Neural progenitor cell (in vitro differentiated cells): ENCODE results near the gene SF3B5. TPM values are rescaled to one million over a fixed set of nuclear protein-coding genes. Genes with fewer than 3 reads are reported as not detected.

ENCODE experiments used
- DNase-seq: peaks from one replicate; pipeline ENCODE4 v3.0.0-alpha.2; 2016; ENCODE audit warnings: low spot score
- H2AFZ ChIP-seq: fragments of 200-600 bp; sonication (generic); replicated peaks from 2 replicates; pipeline ENCODE4 v1.6.1; 2016; ENCODE audit warnings: antibody characterized with exemption
- H3F3A ChIP-seq: fragments of 200-600 bp; sonication (generic); 2 replicates; pipeline ENCODE4 v1.6.1; 2016; ENCODE audit warnings: antibody characterized with exemption, low read depth
- H3K27ac ChIP-seq: fragments of 200-600 bp; sonication (generic); 2 replicates; pipeline ENCODE4 v1.5.1; 2016; ENCODE audit warnings: mild to moderate bottlenecking
- H3K27me3 ChIP-seq: fragments of 200-600 bp; sonication (generic); 2 replicates; pipeline ENCODE4 v1.6.1; 2016; ENCODE audit warnings: mild to moderate bottlenecking, moderate library complexity
- H3K36me3 ChIP-seq: fragments of 200-600 bp; sonication (generic); 2 replicates; pipeline ENCODE4 v1.5.1; 2016
- H3K4me1 ChIP-seq: fragments of 200-600 bp; sonication (generic); 2 replicates; pipeline ENCODE4 v1.6.1; 2016; ENCODE audit warnings: mixed run types
- H3K4me2 ChIP-seq: fragments of 200-600 bp; sonication (generic); 2 replicates; pipeline ENCODE4 v1.6.1; 2016
- H3K4me3 ChIP-seq: fragments of 200-600 bp; sonication (generic); 2 replicates; pipeline ENCODE4 v1.5.1; 2016
- H3K79me2 ChIP-seq: fragments of 200-600 bp; sonication (generic); 2 replicates; pipeline ENCODE4 v1.6.1; 2016; ENCODE audit warnings: low read depth
- H3K9ac ChIP-seq: fragments of 200-600 bp; sonication (generic); 2 replicates; pipeline ENCODE4 v1.6.1; 2016
- H3K9me3 ChIP-seq: fragments of 200-600 bp; sonication (generic); 2 replicates; pipeline ENCODE4 v1.5.1; 2016; ENCODE audit warnings: low read depth
- H4K20me1 ChIP-seq: fragments of 200-600 bp; sonication (generic); 2 replicates; pipeline ENCODE4 v1.6.1; 2016; ENCODE audit warnings: low read depth
- H3K27ac Mint-ChIP-seq: 3 replicates; pipeline ENCODE4 v1.8.0; 2021; ENCODE audit warnings: mixed read lengths
- H3K27me3 Mint-ChIP-seq: 2 replicates; pipeline ENCODE4 v1.8.0; 2022; ENCODE audit warnings: low read depth, mild to moderate bottlenecking, inconsistent platforms, moderate library complexity, mixed read lengths; ENCODE audit not compliant: insufficient read depth
- H3K36me3 Mint-ChIP-seq: 3 replicates; pipeline ENCODE4 v1.8.0; 2021; ENCODE audit warnings: mixed read lengths
- H3K4me1 Mint-ChIP-seq: 3 replicates; pipeline ENCODE4 v1.8.0; 2021; ENCODE audit warnings: mixed read lengths
- H3K4me3 Mint-ChIP-seq: 3 replicates; pipeline ENCODE4 v1.8.0; 2021; ENCODE audit warnings: mild to moderate bottlenecking, moderate library complexity, mixed read lengths
- H3K9me3 Mint-ChIP-seq: 3 replicates; pipeline ENCODE4 v1.8.0; 2020; ENCODE audit warnings: mixed read lengths
- CTCF ChIP-seq: fragments of 200-600 bp; sonication (generic); IDR thresholded peaks from 2 replicates; pipeline ENCODE4 v1.5.1; 2017; ENCODE audit warnings: antibody characterized with exemption, mild to moderate bottlenecking
- EZH2 ChIP-seq: fragments of 200-600 bp; sonication (generic); IDR thresholded peaks from 2 replicates; pipeline ENCODE4 v1.6.1; 2017; ENCODE audit warnings: antibody characterized with exemption, mild to moderate bottlenecking, moderate library complexity
- EZH2phosphoT487 ChIP-seq: fragments of 200-600 bp; sonication (generic); IDR thresholded peaks from 2 replicates; pipeline ENCODE4 v1.6.1; 2017; ENCODE audit warnings: antibody characterized with exemption
- total RNA-seq: library from RNA; depleted of rRNA; stranded (reverse); fragments of >200 nt; gene quantifications from 2 replicates; pipeline ENCODE4 v1.2.3, GENCODE V29; 2015; ENCODE audit warnings: low replicate concordance

SF3B5 gene
- total RNA-seq = 99.0 and 133 TPM in 2 replicates

DNA sequence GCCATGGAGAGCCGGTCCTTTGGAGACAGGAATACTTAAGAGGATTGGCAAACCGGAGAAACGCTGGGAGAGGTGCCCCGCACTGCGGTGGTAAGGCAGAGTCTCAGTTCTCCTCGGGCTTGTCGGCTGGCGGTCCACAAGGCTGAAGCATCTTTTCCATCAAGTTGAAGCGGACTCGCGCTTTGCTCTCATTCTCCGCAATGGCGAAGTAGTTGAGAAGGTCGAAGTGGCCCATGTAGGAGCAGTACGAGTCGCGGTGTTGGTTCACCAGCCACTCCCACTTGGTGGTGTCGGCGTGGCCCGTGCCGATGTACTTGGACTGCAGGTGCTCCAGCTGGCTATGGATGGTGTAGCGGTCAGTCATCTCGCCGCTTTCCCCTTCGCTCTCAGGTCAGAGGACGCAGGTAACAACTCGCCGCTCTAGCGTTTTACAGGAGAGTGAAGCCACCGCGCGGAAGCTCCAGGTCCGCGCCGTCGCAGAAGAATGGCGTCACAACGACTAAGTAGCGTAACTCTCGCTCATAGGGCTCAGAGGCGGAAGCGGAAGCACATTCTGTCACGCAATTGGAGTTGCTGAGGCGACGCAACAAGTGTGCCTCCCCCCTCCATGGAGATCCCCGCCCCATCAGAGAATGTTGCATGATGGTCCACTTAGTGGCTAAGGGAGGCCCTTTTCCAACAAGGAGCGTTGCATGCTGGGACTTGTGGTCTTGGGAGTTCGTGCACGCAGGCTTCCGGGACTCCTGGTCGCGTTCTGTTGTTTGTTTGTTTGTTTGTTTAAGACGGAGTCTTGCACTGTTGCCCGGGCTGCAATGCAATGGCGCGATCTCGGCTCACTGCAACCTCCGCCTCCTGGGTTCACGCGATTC lies at the start of gene SF3B5:
SF3B5 (minus strand) TSS at position 440 of the 869 bp plus-strand sequence; CDS start at position 364, 76 bp downstream.
- Histone ChIP-seq H4K20me1 (peaks cover 10% of the 10 kb centered on the region), H3K27me3 (peaks cover 5% of the 10 kb centered on the region), H3K4me3 (peak within 1 kb of the TSS; percentile 76), H3K27ac (peak within 1 kb of the TSS; percentile 43), H3F3A (no peaks in the 10 kb centered on the region), H3K4me2 (peak within 1 kb of the TSS; percentile 80), H3K9me3 (no peaks in the 10 kb centered on the region), H3K79me2 (peaks cover 30% of the 10 kb centered on the region), H2AFZ (peak within 1 kb of the TSS; percentile 74), H3K9ac (peak within 1 kb of the TSS; percentile 82), H3K36me3 (no peaks in the 10 kb centered on the region), H3K4me1 (peaks cover 6% of the 10 kb centered on the region)
- H3K27me3 Mint-ChIP-seq = peaks cover 4% of the 10 kb centered on the region
- H3K27ac Mint-ChIP-seq = peak within 1 kb of the TSS; percentile 94
- H3K4me1 Mint-ChIP-seq = peaks cover 16% of the 10 kb centered on the region
- no peaks in the 10 kb centered on the region for H3K9me3 Mint-ChIP-seq
- peak; percentile 100 for DNase-seq
- TF ChIP-seq CTCF (no peak), EZH2phosphoT487 (no peak), EZH2 (no peak)
- peaks cover 5% of the 10 kb centered on the region for H3K36me3 Mint-ChIP-seq
- H3K4me3 Mint-ChIP-seq = peak within 1 kb of the TSS; percentile 99

GRCh38 chr6:144144996-144145395 lies 49.6 kb upstream of the SF3B5 start:
- Histone ChIP-seq H3K36me3 (no peaks in the 10 kb centered on the region), H3K27me3 (peaks cover 41% of the 10 kb centered on the region), H3F3A (no peaks in the 10 kb centered on the region), H4K20me1 (no peaks in the 10 kb centered on the region), H3K4me2 (no peak overlapping the region), H3K79me2 (no peaks in the 10 kb centered on the region), H3K4me3 (no peak overlapping the region), H3K9ac (no peak overlapping the region), H2AFZ (no peak overlapping the region), H3K9me3 (no peaks in the 10 kb centered on the region), H3K4me1 (no peaks in the 10 kb centered on the region), H3K27ac (no peak overlapping the region)
- no peaks in the 10 kb centered on the region for H3K36me3 Mint-ChIP-seq
- TF ChIP-seq CTCF = no peak
- TF ChIP-seq EZH2phosphoT487 = no peak
- no peak for TF ChIP-seq EZH2
- no peak overlapping the region for H3K27ac Mint-ChIP-seq
- peaks cover 17% of the 10 kb centered on the region for H3K27me3 Mint-ChIP-seq
- no peaks in the 10 kb centered on the region for H3K9me3 Mint-ChIP-seq
- DNase-seq = no peak
- no peaks in the 10 kb centered on the region for H3K4me1 Mint-ChIP-seq
- H3K4me3 Mint-ChIP-seq = no peak overlapping the region

- H3K27me3 Mint-ChIP-seq = peaks cover 9% of the 10 kb centered on the region
- no peaks in the 10 kb centered on the region for H3K4me1 ChIP-seq
Measured at GRCh38 chr6:144143878-144144277, 48.5 kb upstream of the SF3B5 start.

More at GRCh38 chr6:144143878-144144277, 48.5 kb upstream of the SF3B5 start:
- Mint-ChIP-seq H3K4me3 (no peak overlapping the region), H3K36me3 (no peaks in the 10 kb centered on the region), H3K9me3 (no peaks in the 10 kb centered on the region), H3K27ac (no peak overlapping the region), H3K4me1 (no peaks in the 10 kb centered on the region)
- H3K27ac ChIP-seq = no peak overlapping the region
- H3K9me3 ChIP-seq = no peaks in the 10 kb centered on the region
- no peaks in the 10 kb centered on the region for H3F3A ChIP-seq
- H3K4me2 ChIP-seq = no peak overlapping the region
- TF ChIP-seq EZH2phosphoT487 (no peak), EZH2 (no peak), CTCF (no peak)
- peaks cover 29% of the 10 kb centered on the region for H3K27me3 ChIP-seq
- H3K4me3 ChIP-seq = no peak overlapping the region
- H3K36me3 ChIP-seq = no peaks in the 10 kb centered on the region
- no peak for DNase-seq
- H4K20me1 ChIP-seq = no peaks in the 10 kb centered on the region
- no peak overlapping the region for H2AFZ ChIP-seq
- H3K9ac ChIP-seq = no peak overlapping the region
- H3K79me2 ChIP-seq = no peaks in the 10 kb centered on the region
